HepG2 (cell line): ENCODE data around the gene QKI. TPM values are rescaled to one million over a fixed set of nuclear protein-coding genes. Genes with fewer than 3 reads are reported as not detected.

Experiments
- ATF7 ChIP-seq, 2 experiments: fragments of 450-650 bp in 1 of 2; sonication (generic) in 1 of 2; formaldehyde crosslinking in 1 of 2; IDR thresholded peaks; 2 replicates each; pipeline versions ENCODE4 v1.4.0 to v1.6.1; 2016 to 2020; ENCODE audit warnings: antibody characterized with exemption in 1 of 2, mild to moderate bottlenecking in 1 of 2, missing genetic modification reagents in 1 of 2
- JUN ChIP-seq: sonication (generic); formaldehyde crosslinking; IDR thresholded peaks from 2 replicates; pipeline ENCODE4 v1.4.0; 2020; ENCODE audit warnings: mild to moderate bottlenecking, missing genetic modification reagents
- KLF13 ChIP-seq: sonication (generic); formaldehyde crosslinking; IDR thresholded peaks from 2 replicates; pipeline ENCODE4 v1.4.0; 2020; ENCODE audit warnings: mild to moderate bottlenecking, missing genetic modification reagents
- KLF16 ChIP-seq, 2 experiments: sonication (generic) in 1 of 2; formaldehyde crosslinking in 1 of 2; IDR thresholded peaks; 2 replicates each; pipeline versions ENCODE4 v1.6.1 to v1.8.0; 2016 to 2023; ENCODE audit warnings: missing genetic modification reagents in 2 of 2, missing compliant biosample characterization in 1 of 2
- NR1H2 ChIP-seq: sonication (generic); formaldehyde crosslinking; IDR thresholded peaks from 2 replicates; pipeline ENCODE4 v1.8.1; 2022; ENCODE audit warnings: low read depth, missing genetic modification reagents, borderline replicate concordance
- SRSF1 ChIP-seq: fragments of 200-400 bp; formaldehyde crosslinking; optimal IDR thresholded peaks from 2 replicates; pipeline ENCODE3; 2017; ENCODE audit warnings: mild to moderate bottlenecking, low read depth, low read length, moderate library complexity
- SRSF9 ChIP-seq: fragments of 200-400 bp; formaldehyde crosslinking; IDR thresholded peaks from 2 replicates; pipeline ENCODE4 v1.6.1; 2018; ENCODE audit warnings: borderline replicate concordance, mild to moderate bottlenecking, low read depth, low read length; ENCODE audit not compliant: insufficient read depth, poor library complexity, severe bottlenecking
- TGIF2 ChIP-seq: IDR thresholded peaks from 2 replicates; pipeline ENCODE4 v1.6.1; 2016; ENCODE audit warnings: control low read depth, missing compliant biosample characterization
- ZFYVE20 ChIP-seq: sonication (generic); formaldehyde crosslinking; IDR thresholded peaks from 2 replicates; pipeline ENCODE4 v1.8.0; 2023; ENCODE audit warnings: low read depth, mild to moderate bottlenecking, moderate library complexity, missing genetic modification reagents, borderline replicate concordance
- ZNF224 ChIP-seq: sonication (generic); formaldehyde crosslinking; IDR thresholded peaks from 2 replicates; pipeline ENCODE4 v1.5.0; 2020; ENCODE audit warnings: mild to moderate bottlenecking, missing genetic modification reagents
- ZNF326 ChIP-seq: sonication (generic); formaldehyde crosslinking; IDR thresholded peaks from 2 replicates; pipeline ENCODE4 v1.4.0; 2020; ENCODE audit warnings: missing genetic modification reagents, borderline replicate concordance
- ZNF562 ChIP-seq: sonication (generic); formaldehyde crosslinking; IDR thresholded peaks from 2 replicates; pipeline ENCODE4 v1.8.0; 2022; ENCODE audit warnings: missing genetic modification reagents, borderline replicate concordance
- ZNF782 ChIP-seq: sonication (generic); formaldehyde crosslinking; IDR thresholded peaks from 2 replicates; pipeline ENCODE4 v1.4.0; 2020; ENCODE audit warnings: missing genetic modification reagents, mild to moderate bottlenecking, borderline replicate concordance
- ZSCAN12 ChIP-seq: sonication (generic); formaldehyde crosslinking; IDR thresholded peaks from 2 replicates; pipeline ENCODE4 v1.9.0; 2021; ENCODE audit warnings: mild to moderate bottlenecking, missing genetic modification reagents
- polyA plus RNA-seq, 8 experiments: library from polyadenylated mRNA; depleted of rRNA in 3 of 8; stranded (reverse) in 7 of 8; unstranded in 1 of 8; fragments of >200 nt; fragmentation: Illumina TruSeq in 4 of 8; extraction: Trizol in 4 of 8; gene quantifications; 2 replicates each; pipeline versions ENCODE4 v1.2.1 to v1.2.3, GENCODE V29; 2011 to 2016; ENCODE audit warnings: low read depth in 4 of 8, missing spikeins in 1 of 8, mixed read lengths in 1 of 8; ENCODE audit not compliant: insufficient read depth in 1 of 8
- total RNA-seq, 5 experiments: library from RNA; depleted of rRNA; stranded (reverse); fragments of >200 nt; fragmentation: Illumina TruSeq; extraction: Trizol; gene quantifications; 2 replicates each; pipeline ENCODE4 v1.2.3, GENCODE V29; 2016; ENCODE audit warnings: low read depth in 1 of 5
- TF ChIP-seq, protein P1 (sequence below): IDR thresholded peaks from 2 replicates; pipeline ENCODE4 v1.6.1; 2016
- TF ChIP-seq, protein P2 (sequence below): sonication (generic); formaldehyde crosslinking; IDR thresholded peaks from 2 replicates; pipeline ENCODE4 v1.8.0; 2022; ENCODE audit warnings: mild to moderate bottlenecking, missing genetic modification reagents; ENCODE audit not compliant: insufficient replicate concordance
- TF ChIP-seq, protein P3 (sequence below): sonication (generic); formaldehyde crosslinking; IDR thresholded peaks from 2 replicates; pipeline ENCODE4 v1.9.0; 2021; ENCODE audit warnings: mild to moderate bottlenecking, missing genetic modification reagents

QKI gene
- total and polyA plus RNA-seq, 2 of the 13 experiments (the other 11 are each of a cell fraction or from before 2014, with no cell fraction given): 136 to 137 TPM

DNA sequence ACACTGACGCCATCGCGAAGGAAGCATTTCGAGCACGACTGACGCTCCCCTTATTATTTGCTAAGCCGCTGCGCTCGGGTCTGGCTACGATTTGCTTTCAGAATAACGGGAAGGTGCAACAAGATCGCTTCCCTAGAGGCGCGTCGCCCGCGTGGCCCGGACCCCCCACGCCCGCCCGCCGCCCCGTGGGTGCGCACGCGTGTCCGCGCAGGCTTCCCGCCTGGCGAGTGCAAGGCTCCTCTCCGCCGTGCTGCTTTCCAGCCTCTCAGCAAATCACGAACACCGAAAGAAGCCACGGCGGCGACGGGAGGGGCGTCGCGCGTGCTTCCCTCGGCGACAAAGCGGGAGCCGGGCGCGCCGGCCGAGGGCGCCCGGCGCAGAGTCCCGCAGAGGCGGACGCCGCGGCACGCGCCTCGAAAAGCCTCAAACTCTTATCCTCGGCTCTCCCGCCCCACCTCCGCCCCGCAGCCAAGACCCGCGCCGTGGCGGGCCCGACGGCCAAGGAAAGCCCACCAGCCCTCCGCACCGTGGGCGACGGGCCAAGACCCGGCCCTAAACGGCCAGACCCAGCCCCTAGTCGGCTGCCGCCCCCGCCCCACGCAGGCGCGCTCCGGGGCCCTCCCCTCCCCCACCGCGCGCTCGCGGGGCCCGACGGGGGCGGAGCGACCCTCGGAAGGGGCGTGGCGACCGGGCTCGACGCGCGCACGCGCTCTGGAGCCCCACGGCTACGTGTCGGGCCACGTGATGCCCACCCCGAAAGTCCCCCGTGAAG, 987 bp upstream of the QKI start (continued):
- TF ChIP-seq, protein P1, sequence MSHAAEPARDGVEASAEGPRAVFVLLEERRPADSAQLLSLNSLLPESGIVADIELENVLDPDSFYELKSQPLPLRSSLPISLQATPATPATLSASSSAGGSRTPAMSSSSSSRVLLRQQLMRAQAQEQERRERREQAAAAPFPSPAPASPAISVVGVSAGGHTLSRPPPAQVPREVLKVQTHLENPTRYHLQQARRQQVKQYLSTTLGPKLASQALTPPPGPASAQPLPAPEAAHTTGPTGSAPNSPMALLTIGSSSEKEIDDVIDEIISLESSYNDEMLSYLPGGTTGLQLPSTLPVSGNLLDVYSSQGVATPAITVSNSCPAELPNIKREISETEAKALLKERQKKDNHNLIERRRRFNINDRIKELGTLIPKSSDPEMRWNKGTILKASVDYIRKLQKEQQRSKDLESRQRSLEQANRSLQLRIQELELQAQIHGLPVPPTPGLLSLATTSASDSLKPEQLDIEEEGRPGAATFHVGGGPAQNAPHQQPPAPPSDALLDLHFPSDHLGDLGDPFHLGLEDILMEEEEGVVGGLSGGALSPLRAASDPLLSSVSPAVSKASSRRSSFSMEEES (CRISPR knock-in tag): peak; percentile 63; the same call in 1 of the 2 replicates
- TF ChIP-seq ATF7 (IDR thresholded peaks at IDR 0.05) (no peak), ATF7 (CRISPR knock-in tag; IDR thresholded peaks at IDR 0.05) (peak; percentile 83; the same call in 1 of the 2 replicates), ZNF224 (CRISPR knock-in tag) (peak; percentile 76; the same call in 1 of the 2 replicates), SRSF9 (no peak), NR1H2 (no peak), ZNF562 (no peak), SRSF1 (peak; percentile 37), TGIF2 (CRISPR knock-in tag) (0 out of 2 replicates have a peak, but pooled peaks have one; percentile 31), ZSCAN12 (CRISPR knock-in tag) (no peak), KLF13 (CRISPR knock-in tag) (no peak), JUN (CRISPR knock-in tag) (peak; percentile 52; the same call in 1 of the 2 replicates), ZFYVE20 (CRISPR knock-in tag) (peak; percentile 61; the same call in 1 of the 2 replicates), ZNF326 (CRISPR knock-in tag) (no peak; the same call in 1 of the 2 replicates), KLF16 (CRISPR knock-in tag; IDR thresholded peaks at IDR 0.05) (peak in 1 of 2 experiments; percentile 21; a peak in 2 of 4 replicates), ZNF782 (peak; percentile 61; the same call in 1 of the 2 replicates)
- TF ChIP-seq, protein P2, sequence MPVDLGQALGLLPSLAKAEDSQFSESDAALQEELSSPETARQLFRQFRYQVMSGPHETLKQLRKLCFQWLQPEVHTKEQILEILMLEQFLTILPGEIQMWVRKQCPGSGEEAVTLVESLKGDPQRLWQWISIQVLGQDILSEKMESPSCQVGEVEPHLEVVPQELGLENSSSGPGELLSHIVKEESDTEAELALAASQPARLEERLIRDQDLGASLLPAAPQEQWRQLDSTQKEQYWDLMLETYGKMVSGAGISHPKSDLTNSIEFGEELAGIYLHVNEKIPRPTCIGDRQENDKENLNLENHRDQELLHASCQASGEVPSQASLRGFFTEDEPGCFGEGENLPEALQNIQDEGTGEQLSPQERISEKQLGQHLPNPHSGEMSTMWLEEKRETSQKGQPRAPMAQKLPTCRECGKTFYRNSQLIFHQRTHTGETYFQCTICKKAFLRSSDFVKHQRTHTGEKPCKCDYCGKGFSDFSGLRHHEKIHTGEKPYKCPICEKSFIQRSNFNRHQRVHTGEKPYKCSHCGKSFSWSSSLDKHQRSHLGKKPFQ (CRISPR knock-in tag): peak; percentile 80
- TF ChIP-seq, protein P3, sequence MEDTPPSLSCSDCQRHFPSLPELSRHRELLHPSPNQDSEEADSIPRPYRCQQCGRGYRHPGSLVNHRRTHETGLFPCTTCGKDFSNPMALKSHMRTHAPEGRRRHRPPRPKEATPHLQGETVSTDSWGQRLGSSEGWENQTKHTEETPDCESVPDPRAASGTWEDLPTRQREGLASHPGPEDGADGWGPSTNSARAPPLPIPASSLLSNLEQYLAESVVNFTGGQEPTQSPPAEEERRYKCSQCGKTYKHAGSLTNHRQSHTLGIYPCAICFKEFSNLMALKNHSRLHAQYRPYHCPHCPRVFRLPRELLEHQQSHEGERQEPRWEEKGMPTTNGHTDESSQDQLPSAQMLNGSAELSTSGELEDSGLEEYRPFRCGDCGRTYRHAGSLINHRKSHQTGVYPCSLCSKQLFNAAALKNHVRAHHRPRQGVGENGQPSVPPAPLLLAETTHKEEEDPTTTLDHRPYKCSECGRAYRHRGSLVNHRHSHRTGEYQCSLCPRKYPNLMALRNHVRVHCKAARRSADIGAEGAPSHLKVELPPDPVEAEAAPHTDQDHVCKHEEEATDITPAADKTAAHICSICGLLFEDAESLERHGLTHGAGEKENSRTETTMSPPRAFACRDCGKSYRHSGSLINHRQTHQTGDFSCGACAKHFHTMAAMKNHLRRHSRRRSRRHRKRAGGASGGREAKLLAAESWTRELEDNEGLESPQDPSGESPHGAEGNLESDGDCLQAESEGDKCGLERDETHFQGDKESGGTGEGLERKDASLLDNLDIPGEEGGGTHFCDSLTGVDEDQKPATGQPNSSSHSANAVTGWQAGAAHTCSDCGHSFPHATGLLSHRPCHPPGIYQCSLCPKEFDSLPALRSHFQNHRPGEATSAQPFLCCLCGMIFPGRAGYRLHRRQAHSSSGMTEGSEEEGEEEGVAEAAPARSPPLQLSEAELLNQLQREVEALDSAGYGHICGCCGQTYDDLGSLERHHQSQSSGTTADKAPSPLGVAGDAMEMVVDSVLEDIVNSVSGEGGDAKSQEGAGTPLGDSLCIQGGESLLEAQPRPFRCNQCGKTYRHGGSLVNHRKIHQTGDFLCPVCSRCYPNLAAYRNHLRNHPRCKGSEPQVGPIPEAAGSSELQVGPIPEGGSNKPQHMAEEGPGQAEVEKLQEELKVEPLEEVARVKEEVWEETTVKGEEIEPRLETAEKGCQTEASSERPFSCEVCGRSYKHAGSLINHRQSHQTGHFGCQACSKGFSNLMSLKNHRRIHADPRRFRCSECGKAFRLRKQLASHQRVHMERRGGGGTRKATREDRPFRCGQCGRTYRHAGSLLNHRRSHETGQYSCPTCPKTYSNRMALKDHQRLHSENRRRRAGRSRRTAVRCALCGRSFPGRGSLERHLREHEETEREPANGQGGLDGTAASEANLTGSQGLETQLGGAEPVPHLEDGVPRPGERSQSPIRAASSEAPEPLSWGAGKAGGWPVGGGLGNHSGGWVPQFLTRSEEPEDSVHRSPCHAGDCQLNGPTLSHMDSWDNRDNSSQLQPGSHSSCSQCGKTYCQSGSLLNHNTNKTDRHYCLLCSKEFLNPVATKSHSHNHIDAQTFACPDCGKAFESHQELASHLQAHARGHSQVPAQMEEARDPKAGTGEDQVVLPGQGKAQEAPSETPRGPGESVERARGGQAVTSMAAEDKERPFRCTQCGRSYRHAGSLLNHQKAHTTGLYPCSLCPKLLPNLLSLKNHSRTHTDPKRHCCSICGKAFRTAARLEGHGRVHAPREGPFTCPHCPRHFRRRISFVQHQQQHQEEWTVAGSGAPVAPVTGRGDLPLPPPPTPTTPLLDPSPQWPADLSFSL: peak; percentile 66; the same call in 1 of the 2 replicates
